ENCODE measurements around the gene BANP.

DNA sequence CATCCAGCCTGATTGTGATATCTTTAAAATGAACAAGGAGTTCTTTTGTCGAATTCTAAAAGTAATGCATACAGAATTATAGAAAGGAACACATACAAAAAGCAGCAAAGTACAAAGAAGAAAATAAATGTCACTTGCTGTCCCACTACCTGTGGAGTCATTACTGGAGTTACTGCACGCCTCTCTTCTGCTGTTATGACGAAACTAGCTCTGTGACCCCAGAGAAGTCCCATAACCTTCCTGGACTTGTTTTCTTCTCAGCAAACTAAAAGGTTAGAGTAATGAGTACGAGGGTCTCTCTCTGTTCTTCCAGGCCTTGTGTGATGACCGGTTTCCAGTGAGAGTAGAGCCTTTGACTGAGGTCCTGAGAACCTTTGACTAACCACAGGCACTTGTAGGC is 26.9 kb downstream of the BANP start:
- TF ChIP-seq ZFX (IDR thresholded peaks at IDR 0.05) = no peak
- TF ChIP-seq, protein P1, sequence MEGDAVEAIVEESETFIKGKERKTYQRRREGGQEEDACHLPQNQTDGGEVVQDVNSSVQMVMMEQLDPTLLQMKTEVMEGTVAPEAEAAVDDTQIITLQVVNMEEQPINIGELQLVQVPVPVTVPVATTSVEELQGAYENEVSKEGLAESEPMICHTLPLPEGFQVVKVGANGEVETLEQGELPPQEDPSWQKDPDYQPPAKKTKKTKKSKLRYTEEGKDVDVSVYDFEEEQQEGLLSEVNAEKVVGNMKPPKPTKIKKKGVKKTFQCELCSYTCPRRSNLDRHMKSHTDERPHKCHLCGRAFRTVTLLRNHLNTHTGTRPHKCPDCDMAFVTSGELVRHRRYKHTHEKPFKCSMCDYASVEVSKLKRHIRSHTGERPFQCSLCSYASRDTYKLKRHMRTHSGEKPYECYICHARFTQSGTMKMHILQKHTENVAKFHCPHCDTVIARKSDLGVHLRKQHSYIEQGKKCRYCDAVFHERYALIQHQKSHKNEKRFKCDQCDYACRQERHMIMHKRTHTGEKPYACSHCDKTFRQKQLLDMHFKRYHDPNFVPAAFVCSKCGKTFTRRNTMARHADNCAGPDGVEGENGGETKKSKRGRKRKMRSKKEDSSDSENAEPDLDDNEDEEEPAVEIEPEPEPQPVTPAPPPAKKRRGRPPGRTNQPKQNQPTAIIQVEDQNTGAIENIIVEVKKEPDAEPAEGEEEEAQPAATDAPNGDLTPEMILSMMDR (conservative IDR thresholded peaks at IDR 0.05) = no peak

All from C4-2B (cell line).